Activated T-cell treated with anti-CD3 and anti-CD28 coated beads for 4 hours (primary cell): Measurements from ENCODE around the gene SETDB2.

ENCODE experiments used
- DNase-seq: peaks from one replicate; pipeline ENCODE4 v3.0.0-alpha.2; 2020

Gene SETDB2

GRCh38 chr13:49536144-49536873 lies 92.2 kb downstream of the SETDB2 start:
- no peak for DNase-seq

- no peak for DNase-seq
Observed at GRCh38 chr13:49538404-49538803, 94.3 kb downstream of the SETDB2 start.

- no peak for DNase-seq
Observed at GRCh38 chr13:49539313-49539712, 95.2 kb downstream of the SETDB2 start.

GRCh38 chr13:49539746-49540145 lies 95.7 kb downstream of the SETDB2 start:
- DNase-seq: no peak

GRCh38 chr13:49540552-49540951 lies 96.5 kb downstream of the SETDB2 start:
- DNase-seq: no peak

- no peak for DNase-seq
Observed at GRCh38 chr13:49543656-49544055, 99.6 kb downstream of the SETDB2 start.
